GM21360 (cell line): Measurements from ENCODE around the gene CFAP157.
A peak's percentile ranks its signal among the peaks of the same experiment; 100 is the strongest.

Experiments
- ATAC-seq: cut with Tn5 transposase; IDR thresholded peaks from one replicate; pipeline ENCODE4 v1.9.1; 2021; ENCODE audit warnings: mild to moderate bottlenecking, moderate library complexity; ENCODE audit not compliant: unreplicated experiment

CFAP157 gene

DNA sequence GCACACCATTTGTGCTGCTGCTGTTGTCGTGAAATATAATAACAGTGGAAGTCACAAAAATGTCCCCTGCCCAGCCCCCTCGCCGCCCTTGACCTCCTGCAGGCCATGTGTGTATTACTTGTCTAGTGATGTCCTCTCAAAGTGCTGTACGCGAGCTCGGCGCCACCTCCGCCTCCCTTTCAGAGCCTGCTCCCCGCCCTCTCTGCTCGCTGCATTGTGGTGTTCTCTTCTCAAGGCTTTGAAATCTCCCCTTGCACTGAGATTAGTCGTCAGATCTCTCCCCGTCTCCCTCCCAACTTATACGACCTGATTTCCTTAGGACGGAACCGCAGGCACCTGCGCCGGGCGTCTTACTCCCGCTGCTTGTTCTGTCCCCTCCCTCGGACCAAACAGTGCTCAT, 14.7 kb upstream of the CFAP157 start:
- ATAC-seq = no peak

DNA sequence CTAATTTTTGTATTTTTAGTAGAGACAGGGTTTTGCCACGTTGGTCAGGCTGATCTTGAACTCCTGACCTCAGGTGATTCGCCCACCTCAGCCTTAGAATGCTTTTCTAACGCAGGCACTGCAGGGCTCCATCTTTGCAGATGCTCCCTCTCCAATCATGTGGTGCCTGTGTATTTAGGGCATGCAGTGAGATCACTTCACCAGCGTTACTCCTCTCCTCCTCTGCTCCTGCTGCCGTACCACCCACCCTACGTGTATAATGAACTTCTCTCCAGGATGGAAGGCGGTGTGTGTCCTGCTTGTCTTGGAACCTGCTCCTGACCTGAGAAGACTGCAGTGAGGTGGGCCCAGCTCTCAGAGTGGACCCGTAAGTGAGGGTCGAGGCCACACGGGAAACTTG, 13.6 kb upstream of the CFAP157 start:
- no peak for ATAC-seq

DNA sequence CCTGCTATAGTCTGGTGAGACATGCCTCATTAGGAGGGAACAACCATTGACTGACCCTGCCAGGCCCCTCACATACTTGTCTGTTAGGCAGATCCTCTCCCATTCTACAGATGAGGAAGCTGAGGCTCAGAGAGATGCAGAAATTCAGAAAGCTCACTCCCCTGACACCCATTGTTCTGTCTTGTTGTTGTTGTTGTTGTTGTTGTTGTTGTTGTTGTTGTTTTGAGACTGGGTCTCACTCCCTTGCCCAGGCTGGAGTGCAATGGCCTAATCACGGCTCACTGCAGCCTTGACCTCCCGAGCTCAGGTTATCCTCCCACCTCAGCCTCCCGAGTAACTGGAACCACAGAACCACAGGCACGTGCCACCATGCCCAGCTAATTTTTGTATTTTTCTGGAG, 13.1 kb upstream of the CFAP157 start:
- no peak for ATAC-seq

DNA sequence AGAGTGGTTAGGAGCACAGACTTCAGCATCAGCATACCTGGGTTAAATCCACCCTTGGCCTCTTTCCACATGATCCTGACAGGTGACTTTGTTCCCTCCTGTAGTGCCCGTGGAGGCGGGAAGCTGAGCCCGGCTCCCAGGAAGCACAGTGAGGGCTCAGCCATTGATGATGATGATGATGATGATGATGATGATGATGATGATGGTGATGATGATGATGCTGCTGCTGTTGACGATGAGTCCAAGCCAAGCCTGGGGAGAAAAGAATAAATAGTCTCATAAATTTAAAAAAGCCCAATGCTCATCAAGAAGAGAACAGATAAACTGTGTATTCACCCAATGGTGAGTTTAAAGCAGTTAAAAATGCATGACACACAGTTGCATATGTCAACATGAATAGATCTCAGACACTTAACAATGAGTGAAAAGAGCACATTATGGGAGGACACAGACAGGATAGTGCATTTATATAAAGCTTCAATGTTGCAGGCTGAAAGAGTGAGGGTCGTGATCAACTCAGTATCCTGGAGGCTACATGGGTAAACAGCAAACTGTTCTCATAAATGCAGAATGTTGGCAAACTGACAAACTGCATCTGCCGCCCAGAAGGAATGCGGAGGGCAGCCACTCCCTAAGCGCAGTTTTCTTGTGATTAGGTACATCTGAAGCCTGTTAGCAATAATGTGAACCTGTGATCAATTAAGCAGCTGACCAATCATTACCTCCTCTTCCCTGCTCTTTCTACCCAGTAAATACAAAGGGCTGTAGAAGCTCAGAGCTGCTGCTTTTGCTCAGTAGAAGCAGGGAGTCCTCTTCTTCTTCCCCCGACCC, 11.7 kb upstream of the CFAP157 start:
- no peak for ATAC-seq

DNA sequence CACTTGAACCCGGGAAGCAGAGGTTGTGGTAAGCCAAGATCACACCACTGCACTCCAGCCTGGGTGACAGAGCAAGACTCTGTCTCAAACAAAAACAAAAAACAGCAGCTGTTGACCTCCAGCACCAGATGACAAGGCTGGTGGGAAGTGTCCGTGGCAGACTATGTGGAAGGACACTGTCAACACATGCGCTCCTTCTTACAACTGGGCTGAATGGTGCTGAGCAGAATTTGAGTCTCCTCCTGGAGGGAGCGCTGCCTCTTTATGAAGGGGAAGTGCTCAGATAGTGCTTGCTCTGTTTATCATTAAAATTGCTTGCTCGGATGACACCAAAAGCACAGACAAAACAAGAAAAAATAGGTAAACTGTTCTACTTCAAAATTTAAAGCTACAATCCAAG, 9.2 kb upstream of the CFAP157 start:
- no peak for ATAC-seq

DNA sequence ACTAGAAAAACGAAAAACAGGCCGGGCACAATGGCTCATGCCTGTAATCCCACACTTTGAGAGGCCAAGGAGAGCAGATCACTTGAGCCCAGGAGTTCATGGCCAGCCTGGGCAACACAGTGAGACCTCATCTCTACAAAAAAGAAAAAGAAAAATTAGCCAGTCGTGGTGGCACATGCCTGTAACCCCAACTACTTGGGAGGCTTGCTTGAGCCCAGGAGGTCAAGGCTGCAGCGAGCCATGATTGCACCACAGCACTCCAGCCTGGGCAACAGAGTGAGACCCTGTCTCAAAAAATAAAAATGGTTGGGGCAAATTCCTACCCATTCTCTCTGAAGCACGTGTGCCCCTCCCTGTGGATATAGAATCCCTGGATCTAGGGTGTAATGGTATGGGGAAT, 8.4 kb upstream of the CFAP157 start:
- no peak for ATAC-seq

DNA sequence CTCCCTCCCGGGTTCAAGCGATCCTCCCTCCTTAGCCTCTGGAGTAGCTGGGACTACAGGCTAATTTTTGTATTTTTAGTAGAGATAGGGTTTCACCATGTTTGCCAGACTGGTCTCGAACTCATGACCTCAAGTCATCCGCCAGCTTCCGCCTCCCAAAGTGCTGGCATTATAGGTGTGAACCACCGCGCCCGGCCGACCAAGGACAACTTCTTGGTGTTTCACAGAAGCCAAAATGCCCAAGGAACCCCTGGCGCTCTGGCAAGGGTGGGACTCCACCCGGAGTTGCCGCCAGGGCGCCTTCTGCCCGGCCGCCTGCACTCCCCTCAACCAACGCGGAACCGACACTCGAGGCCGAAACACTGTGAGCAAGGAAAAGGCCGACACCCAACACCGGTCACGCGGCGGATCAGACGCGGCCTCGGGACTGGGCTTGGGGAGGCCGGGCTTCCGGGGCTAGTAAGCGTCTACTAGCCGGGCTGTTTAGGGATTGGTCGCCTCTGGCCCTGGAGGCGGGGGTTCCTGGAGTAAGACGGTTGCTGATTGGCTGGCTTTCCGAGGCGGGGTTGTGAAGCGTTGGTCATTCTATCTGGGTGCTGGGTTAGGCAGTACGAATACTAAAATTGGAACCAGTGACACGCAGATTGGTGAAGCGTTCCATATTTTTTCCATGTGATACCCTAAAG, 7.7 kb upstream of the CFAP157 start:
- ATAC-seq = peak; percentile 75

DNA sequence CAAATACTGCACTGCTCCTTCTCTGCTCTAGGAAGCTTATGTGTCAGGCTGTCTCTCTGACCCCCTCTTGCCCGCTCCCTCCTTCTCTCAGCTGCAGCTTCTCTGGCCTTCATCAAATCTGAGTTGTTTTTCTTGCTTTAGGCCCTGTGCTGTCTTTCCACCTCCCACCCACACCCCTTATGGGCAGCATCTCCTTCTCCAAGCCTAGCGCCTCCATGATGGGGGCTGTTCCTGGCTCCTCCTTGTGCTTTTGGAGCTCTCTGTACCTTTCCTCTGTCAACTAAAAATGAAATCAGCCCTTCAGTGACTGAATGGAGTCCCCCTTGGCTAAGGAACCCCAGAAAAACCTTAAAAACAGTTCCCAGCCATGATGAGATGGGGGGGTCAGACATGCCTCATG, 6.6 kb upstream of the CFAP157 start:
- ATAC-seq = no peak

DNA sequence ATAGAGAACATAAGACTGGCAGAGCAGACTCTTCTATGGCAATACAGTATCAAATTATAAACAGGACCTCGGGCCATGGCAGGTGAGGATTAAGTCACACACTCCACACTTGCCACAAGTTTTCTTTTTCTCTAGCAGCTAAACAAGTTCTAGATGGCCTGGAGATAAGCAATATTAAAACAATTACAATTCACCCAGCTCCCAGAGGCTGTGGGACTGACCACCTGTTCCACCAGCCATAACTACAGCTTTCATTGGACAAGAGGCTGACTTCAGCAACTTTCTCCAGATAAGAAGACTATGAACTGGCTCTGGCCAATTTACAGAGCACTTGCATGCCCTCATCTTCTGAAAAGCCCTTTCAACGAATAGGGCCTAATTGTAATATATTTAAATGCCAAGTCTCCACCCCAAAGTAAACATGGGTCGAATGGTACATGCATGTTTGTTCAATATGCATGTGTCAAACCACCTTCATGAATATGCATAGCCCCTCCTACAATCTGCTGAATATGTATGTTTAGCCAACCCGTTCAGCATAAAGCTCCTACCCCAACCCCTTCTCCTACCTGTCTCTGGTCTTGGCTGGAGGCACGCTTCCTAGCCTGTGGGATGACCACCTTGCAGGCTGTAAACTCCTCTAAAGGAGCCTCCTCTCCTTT, 6.1 kb upstream of the CFAP157 start:
- ATAC-seq = no peak

DNA sequence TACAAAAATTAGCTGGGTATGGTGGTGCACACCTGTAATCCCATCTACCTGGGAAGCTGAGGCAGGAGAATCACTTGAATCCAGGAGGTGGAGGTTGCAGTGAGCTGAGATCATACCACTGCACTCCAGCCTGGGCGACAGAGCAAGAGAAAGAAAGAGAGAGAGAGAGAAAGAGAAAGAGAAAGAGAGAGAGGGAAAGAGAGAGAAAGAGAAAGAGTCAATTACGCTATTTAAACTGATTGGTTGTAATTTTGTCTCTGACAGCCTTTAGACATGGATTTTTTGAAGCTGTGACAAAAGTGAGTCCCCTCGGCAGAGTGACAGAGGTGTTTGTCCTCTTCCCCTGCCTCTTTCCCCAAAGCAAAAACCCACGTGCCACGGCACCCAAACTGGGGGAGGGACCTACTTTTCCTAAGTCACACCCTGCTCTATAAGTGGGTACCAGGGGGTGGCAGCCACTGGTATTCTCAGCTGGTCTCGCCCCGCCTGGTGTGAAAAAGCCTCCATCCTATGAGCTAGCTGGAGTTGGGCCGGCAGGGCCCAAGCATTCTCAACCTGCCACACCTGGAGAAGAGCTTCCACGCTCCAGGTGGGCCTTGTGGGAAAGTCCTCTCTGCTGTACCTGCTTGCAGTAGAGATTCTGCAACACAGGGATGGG, 3.4 kb upstream of the CFAP157 start:
- no peak for ATAC-seq

DNA sequence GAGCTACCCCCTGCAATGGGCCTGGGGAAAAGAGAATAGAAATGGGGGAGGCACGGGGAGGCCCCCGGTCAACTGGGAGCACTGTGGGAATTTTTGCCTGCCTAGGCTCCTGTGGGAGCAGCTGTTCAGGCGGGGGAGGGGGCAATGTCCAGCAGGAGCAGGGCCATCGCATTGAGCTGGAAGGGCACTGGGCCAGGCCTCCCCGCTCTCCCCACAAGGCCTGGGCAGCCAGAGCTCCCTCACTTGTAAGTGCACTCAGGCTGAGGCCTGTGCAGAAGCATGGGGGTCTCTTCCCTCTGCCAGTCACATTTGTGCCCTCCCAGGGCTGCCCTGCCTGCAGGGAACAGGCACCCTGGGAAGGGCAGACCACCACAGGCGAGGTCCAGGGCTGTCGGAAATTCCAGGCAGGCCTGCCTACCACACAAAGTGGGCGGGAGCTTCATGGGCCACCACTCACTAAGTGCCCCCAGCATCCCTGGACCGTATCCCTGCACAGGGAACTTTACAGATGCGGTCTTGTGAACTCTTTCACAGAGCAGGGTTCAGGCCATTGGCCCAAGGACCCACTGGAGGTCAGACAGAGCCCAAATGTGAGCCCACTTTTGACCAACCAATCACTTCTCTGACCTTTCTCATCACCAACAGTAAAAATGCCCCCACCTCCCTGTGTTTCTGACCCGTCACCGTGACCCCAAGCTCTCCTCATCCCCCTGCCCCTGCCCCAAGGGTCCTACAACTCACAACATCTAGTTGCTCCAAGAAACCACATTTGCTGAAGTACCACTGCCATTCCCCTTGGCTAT, 1.0 kb upstream of the CFAP157 start:
- no peak for ATAC-seq

DNA sequence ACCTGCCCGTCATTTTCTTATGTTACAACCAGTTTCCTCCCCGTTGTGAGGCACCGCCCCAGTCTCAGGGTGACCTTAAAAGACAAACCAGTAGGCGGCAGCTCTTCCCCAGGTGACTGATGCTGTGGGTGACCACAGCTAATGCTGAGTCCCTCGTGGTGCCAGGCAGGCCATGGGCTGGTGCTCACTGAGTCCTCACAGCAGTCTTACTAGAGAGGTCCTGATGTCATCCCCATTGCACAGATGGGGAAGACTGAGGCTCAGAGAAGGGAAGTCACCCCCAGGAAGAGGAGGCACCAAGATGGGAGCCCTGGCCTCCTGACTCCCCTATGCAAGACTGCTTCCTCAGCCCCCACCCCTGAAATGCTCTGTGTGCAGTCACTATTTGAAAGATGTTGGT, 978 bp downstream of the CFAP157 start:
- ATAC-seq = no peak

DNA sequence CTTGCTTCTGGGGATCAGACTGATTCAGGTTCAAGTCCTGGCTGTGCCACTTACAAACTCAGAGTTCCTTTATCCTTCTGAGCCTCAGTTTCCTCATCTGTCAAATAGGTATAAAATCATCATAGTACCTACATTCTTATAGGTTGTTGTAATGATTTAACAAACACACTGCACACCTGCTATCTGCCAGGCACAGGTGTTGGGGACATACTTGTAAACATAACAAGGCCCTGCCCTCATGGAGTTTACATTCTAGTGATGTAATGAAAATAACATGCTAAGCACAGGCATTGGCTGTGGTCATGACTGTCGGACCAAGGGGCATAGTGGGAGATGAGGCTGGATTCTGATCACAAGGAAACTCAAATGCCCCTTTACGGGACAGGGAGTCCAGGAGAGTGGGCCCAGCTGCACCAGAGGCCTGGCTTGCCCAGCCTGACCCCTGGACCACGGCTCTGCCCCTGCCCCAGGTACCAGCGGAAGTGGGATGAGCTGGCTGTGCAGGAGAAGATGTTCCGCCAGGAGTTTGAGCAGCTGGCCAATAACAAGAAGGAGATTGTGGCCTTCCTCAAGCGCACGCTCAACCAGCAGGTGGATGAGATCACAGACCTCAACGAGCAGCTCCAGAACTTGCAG, 2.3 kb downstream of the CFAP157 start:
- no peak for ATAC-seq

DNA sequence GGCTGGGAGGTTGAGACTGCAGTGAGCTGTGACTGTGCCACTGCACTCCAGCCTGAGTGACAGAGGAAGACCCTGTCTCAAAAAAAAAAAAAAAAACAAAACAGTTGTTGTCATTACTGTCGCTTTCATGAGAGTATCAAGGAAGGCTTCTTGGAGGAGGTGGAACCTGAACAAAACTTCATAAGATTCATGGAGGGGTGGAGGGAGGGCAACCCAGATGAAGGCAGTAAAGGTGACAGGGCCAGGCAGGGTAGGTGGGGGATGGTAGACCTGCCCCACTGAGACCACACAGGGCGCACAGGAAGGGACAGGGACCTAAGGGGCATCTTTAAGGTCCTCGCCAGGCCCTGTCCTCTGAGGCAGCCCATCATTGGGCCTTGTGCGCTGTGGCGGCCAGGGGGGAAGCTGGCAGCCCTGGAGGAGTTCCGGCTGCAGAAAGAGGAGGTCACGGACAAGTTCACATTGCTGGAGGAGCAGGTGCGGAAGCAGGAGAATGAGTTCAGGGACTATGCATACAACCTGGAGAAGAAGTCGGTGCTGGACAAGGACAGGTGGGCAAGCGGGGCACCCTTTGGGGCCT, 3.5 kb downstream of the CFAP157 start:
- ATAC-seq = no peak

DNA sequence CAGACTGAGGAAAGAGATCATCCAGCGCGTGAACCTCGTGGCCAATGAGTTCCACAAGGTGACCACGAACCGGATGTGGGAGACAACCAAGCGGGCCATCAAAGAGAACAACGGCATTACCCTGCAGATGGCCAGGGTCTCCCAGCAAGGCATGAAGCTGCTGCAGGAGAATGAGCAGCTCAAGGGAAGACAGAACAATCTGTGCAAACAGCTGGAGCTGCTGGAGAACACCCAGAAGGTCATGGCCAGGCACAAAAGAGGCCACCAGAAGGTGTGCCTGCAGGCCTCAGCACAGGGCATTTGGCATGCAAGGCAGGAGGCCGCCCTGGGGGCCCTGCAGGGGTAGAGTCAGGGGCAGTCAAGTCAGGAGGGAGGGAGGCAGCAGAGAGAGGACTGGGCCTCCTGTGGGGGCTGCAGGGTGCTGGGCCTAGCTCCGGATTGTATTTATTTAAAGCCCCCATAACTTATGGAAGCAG, 4.5 kb downstream of the CFAP157 start:
- no peak for ATAC-seq

DNA sequence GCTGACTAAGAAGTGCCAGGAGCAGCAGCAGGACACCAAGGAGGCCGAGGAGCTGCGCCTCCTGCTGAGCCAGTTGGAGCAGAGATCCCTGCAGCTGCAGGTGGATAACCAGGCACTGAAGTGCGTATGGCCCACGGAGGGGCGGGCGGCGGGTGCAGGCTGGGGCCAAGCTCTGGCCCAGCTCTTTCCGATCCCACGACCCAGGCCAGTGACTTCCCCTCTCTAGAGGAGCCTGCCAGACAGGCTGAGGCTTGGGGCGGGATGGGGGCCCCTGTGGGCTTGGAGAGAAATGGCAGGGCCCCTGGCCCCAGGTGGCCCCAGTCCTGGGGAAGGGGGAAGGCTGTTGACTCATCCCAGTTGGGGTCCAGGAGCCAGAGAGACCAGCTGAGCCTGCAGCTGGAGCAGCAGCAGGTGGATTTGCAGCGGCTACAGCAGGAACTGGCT, 5.1 kb downstream of the CFAP157 start:
- no peak for ATAC-seq

DNA sequence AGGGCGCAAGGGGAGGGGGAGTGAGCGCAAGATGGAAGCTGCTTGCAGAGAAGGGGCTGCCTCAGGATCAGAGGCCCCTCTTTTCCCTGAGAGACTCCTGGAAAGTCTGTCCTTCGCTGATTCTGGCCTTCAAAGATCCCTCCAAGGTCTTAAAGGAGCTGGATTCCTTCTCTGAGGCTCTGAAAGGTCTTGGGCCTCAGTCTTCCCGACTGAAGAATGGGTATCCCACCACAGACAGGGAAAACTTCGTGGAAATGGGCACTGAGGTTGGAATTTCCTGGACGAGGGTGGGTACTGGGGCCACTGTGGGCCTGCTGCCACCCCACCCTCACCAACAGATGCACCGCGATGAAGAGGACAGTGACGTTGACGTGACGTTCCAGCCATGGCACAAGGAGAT, 5.6 kb downstream of the CFAP157 start:
- no peak for ATAC-seq

DNA sequence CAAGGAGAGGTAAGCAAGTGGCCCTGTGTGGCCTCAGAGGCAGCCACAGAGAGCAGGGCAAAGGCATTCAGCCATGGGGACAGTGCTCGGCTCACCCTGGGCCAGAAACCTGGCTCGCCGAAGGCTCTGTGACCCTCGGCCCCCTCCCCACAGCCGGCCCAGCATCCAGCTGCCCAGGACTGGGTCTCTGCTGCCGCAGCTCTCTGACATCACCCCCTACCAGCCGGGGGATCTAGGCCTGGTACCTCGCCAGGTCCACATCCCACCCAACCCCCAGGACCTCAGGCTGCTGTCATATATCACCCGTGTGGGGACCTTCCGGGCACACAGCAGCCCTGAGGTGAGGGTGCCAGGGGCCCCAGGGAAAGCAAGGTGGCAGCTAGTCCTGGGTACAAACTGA, 6.1 kb downstream of the CFAP157 start:
- ATAC-seq = no peak

DNA sequence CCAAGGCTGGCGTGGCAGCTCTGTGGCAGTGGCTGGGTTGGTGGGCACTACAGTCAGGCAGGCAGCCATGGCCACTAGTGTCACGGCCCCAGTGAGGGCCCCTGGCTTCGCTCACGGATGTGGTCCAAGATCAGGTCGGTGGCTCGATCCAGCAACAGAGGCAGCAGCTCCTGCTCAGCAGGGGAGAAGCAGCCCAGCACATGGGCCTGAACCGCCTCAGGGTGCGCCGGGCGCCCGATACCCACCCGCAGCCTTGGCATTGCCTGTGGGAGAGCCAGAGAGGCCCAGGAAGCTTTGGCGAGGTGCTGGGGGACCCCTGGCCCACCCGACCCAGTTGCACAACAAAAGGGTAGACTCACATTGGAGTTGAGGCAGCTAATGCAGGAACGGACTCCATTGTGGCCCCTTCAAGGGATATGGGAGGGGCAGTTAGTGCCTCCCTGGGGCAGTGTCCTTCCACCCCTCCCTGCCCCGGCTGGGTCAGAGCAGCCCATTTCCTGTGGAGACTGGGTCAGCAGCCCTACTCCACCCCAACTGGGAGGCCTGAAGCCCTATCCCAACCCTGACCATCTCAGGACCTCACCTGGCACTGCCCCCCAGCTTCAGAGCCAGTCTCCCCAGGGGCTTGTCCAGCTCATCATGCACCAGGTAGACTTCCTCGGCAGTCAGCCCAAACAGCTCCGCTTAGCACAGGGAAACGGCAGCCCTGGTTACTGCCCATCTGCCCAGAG, 7.4 kb downstream of the CFAP157 start:
- no peak for ATAC-seq
